DMS 273 (cell line): ENCODE results near the gene ABTB2.

ENCODE experiments used
- DNase-seq: peaks from one replicate; lab custom pipeline; 2025; ENCODE audit not compliant: unreplicated experiment; lab: John Stamatoyannopoulos, UW

The ABTB2 gene

DNA sequence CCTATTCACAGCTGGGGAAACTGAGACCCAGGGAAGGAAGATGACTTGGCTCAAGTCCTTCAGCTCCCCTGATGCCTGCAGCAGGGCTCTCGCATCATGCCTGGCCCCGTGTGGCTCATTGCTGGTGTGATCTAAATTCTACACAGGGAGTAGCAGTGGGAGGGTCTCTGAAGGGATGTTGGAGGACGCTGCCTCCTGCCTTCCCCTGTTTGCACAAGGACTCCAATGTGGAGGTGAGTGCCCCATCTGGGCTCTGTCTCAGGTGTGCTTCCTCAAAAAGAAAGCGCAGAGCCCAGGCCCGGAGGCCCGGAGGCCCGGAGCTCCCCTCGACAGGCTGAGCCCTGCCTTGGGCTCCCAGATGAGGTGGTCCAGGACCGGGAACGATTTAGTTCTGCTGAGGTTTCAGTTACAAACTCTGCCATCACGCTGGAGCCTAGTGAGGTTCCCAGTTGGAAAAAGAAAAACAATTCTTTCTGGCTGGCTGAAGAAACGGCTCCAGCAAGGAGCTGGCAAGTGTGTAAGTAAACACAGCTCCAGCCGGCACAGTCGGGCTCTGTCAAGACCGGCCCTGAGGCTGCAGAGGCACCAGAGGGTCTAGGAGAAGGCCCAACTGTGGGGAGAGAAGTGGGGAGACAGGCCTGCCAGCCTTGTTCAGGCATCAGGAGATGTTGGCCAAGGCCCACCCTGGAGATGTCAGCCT, 202.6 kb downstream of the ABTB2 start:
- no peak for DNase-seq

- no peak for DNase-seq
These were observed 203.5 kb downstream of the ABTB2 start for GRCh38 chr11:34154059-34154875.

DNA sequence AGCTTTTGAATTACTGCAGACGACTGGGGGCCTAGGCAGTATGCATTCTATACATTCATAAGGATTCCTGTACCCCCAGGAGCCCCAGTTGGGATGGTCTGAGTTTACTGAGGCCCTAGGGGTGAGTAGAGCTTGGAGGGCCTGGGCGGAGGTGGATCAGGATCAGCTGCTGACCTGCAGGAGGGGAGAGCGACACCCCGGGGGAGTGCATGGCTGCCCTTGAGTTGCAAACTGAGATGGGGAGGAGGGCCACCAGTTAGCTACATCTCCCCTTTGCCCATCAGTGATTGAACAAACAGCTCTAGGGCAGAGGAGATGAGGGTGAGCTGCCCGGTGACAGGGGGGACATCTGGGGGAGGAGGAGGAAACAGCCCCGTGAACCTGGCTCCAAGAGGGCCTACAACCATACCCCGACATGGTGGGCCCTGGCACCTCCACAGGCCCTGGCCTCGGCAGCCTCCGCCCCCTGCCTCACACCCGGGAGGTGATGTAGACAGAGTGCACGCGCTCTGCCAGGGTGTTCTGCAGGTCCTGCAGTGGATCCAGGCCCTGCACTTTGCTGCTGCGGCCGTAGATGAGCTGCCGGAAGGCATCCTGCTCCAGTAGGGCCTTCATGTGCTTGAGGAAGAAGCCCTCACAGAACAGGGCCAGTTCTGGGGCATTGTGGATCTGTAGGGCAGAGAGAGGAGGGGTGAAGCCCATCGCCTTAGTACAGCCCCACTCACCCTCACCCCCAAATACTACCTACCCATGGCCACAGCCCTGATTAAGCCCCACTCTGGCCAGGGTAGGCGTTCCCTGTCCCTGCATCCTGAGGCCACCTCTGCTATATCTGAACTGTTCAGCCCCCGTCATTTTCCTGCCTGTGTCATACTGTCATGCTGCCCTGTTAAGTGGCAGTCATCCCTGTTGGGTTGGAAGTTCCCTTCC, 205.6 kb downstream of the ABTB2 start:
- no peak for DNase-seq

DNA sequence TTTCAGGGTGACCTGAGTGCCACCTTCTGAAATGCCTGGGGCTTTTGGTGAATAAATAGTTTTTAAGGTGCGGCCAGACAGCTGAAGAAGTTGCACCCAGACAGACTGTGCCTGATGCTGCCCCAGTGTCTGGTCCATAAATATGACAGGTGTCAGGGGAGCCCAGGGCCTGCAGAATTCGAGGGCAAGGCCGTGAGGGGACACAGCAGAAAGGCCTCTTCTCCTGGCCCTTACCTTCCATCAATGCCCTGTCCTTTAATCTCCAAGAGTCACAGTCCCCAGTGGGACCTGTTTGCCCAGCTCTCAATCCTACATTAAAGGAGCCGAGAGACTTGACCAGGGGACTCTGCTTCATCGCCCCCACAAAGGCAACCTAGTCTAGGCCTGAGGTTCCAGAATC, 206.6 kb downstream of the ABTB2 start:
- no peak for DNase-seq

- no peak for DNase-seq
These were observed 207.2 kb downstream of the ABTB2 start for GRCh38 chr11:34150494-34151151.

DNA sequence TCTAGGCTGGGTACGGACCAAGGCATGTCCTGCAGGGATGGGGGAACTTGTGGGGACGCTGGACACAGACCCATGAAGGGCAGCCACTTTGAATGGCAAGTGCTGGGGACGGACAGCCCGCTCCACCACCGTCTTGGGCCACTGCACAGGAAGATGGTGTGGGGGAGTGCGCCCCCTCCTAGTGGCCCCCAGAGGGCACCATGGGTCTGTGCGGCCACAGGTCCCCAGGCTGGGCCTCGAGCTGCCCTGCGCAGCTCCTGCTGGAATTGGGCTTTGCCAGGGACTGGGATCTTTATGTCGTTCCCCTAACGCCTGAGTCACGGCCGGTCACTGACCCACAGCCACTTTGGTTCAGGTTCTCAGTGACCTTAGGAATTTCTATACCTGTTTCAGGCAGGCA, 208.0 kb downstream of the ABTB2 start:
- DNase-seq, result peak; percentile 16

DNA sequence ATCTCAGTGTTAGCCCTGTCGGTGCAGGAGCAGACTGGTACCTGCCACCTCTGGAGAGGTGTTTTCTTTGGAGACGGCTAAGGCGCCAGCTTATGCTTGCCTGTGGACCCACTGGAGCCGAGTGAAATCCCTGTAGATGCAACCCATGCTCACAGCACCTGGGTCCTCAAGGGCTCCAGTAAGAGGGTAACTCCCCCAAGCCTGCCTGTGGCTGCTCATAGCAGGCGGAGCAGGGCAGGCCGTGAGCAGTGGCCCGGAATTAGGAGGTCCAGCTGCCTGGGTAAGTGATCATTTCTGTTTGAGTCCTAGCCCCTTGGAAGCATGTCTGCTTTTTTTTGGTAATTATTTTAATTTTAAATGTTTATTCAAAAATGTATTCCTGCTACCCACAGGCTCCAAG, 208.5 kb downstream of the ABTB2 start:
- DNase-seq, result no peak

GRCh38 chr11:34148504-34149165, 209.2 kb downstream of the ABTB2 start:
- no peak for DNase-seq

DNA sequence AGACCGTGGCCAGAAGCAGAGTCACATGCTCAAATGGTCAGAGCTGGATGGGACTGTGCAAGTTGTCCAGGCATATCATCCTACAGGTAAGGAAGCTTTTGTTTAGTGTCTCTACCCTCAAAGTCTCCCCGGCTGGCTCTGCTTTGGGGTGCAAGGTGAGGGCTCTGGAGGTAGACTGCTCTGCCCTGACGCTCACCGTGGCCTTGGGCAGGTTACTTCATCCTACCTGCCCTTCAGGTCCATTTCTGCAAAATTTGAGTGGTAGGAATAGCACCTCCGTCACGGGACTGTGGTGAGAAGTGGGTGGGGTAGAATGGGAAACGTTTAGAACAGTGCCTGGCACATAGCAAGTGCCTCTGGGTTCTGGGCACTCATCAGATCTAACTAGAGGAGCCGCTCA, 210.2 kb downstream of the ABTB2 start:
- DNase-seq, result no peak

GRCh38 chr11:34146866-34147265, 210.9 kb downstream of the ABTB2 start:
- DNase-seq, result no peak

DNA sequence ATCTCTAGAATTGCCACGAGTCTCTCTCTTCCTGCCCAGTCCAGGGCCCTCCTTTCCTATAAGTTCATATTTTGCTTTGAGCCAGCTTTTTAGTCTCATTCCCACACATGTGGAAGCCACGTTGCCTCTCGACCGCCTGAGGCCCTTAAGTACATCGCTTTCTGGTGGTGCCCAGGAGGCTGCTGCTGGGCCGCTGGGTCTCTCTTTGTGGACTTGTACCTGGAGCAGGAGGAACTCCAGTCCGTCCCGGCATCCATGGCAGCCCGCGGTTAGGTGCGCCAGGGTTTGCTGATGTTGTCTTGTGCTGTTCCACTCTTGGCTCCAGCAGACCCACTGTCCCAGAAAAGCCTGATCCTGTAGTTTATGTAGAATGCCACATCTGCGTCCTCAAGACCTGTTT, 211.4 kb downstream of the ABTB2 start:
- DNase-seq, result no peak

GRCh38 chr11:34145847-34146381, 211.9 kb downstream of the ABTB2 start:
- DNase-seq, result no peak

GRCh38 chr11:34145073-34145472, 212.7 kb downstream of the ABTB2 start:
- no peak for DNase-seq

- no peak for DNase-seq
These were observed 214.8 kb downstream of the ABTB2 start for GRCh38 chr11:34143048-34143447.

DNA sequence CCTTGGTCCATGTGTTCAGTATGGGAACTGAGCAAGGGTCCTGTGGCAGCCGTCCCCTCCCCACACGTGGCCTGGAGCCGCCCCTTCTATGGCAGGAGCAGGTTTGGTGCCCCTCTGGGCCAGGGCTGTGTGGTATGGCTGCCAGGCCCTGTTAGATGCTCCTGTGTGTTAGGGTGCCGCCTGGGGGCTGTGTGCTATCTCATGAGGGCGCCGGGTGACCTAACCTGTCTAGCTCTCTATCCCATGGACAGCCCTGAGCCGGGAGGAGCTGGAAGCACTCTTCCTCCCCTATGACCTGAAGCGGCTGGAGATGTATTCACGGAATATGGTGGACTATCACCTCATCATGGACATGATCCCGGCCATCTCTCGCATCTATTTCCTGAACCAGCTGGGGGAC, 217.7 kb downstream of the ABTB2 start:
- DNase-seq, result no peak

DNA sequence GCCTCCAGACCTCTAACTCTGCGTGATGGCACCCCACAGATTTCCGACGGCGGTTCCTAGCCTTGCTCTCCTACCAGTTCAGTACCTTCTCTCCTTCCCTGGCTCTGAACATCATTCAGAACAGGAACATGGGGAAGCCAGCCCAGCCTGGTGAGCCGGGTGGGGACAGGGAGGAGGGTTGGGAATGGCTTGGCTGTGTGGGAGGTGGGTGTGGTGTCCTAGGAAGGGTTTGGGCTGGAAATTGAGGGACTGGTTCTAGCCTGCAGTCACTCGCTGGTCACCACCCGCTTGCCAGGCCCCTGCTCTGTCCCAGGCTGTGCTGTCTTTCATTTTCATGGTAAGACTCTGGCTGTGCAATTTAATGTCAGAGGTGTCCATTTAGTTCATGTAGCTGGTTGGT, 218.5 kb downstream of the ABTB2 start:
- no peak for DNase-seq

GRCh38 chr11:34136420-34136819, 221.4 kb downstream of the ABTB2 start:
- no peak for DNase-seq

- DNase-seq, result no peak
These were observed 222.4 kb downstream of the ABTB2 start for GRCh38 chr11:34135439-34135838.

- DNase-seq, result no peak
These were observed 223.0 kb downstream of the ABTB2 start for GRCh38 chr11:34134765-34135164.

DNA sequence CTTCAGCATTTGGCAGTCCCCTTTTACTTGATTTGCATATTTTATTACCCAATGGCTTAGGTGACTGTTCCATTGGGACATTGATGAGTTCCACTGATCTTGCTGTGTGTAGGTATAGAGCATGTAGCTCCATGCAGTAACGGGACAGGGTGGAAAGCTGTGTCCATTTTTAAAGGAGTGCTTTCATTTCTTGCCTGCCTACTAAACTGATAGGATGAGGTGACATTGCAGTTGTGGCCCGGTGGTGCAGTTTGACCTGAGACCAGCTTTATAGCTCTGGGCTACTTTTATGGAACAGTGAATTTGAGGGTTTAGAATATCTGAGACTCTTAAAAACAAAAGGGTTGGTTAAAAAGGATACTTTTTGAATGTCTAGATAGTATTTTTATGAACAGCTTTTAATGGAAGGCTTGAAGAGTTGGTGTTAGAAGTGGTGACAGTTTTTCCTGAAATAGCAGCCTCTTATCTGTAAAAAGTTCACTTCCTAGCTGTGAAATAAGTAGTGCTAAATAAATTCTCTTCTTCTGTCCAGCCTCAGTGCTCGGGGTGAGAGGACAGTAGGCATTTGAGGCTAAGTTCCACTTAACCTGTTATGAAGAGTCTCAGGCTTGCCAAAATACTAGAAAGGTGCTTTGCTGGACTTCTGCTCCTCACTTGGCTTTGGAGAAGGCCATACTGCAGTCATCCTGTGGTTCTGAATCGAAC, 225.4 kb downstream of the ABTB2 start:
- no peak for DNase-seq
